HG03045 (cell line): ENCODE measurements around the gene KLRK1.
A peak's percentile ranks its signal among the peaks of the same experiment; 100 is the strongest.
"Not testable (repeated sequence)": the region's sequence is repeated elsewhere in the genome, so short reads cannot be mapped to it uniquely, and the experiment has no call there.

ENCODE experiments used
- ATAC-seq: cut with Tn5 transposase; IDR thresholded peaks from one replicate; pipeline ENCODE4 v1.9.1; 2021; ENCODE audit warnings: mild to moderate bottlenecking, moderate library complexity; ENCODE audit not compliant: unreplicated experiment

Gene KLRK1

DNA sequence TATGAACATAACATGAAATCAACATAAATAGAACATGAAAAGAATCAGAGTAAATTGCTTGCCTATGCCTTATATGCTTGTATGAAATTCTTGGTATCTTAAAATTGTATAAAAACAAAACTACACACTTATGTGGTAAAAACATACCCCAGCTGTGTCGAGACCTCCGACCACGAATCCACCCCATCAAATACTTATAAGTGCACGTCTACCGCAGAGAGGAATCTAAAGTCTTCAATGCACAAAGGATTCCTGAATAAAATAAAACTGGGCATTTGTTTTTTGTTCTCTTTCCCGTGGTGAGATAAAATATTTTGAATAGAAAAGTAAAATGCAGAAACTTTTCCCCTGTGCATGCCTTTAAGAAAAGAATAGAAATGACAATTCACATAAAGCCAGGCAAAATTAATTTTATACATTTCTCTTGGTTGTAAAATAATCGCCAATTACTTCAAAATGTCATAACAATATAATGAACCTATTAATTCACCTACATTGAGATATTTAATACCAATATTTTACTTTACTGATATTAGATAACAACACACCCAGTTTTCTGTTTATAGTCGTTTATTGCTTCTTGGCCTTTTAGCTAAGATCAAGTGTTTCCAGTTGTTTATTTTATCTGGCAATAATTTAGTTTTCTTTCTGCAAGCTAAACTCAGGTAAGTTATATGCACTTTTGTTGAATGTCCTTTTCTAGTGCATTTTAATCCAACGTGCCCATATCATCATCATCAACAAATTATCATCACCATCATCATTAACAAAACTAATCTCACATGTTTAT, 1.0 kb downstream of the KLRK1 start:
- no peak for ATAC-seq

DNA sequence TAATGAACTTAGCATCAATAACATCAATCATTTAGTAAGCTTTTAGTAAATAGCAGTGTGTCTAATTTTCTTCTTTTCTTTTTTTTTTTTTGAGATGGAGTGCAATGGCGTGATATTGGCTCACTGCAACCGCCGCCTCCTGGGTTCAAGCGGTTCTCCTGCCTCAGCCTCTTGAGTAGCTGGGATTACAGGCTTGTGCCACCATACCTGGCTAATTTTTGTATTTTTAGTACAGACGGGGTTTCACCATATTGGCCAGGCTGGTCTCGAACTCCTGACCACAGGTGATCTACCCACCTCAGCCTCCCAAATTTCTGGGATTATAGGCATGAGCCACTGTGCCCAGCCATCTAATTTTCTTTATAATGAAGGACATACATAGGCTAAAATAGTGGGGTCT, 2.3 kb downstream of the KLRK1 start:
- ATAC-seq, result not testable (repeated sequence)

DNA sequence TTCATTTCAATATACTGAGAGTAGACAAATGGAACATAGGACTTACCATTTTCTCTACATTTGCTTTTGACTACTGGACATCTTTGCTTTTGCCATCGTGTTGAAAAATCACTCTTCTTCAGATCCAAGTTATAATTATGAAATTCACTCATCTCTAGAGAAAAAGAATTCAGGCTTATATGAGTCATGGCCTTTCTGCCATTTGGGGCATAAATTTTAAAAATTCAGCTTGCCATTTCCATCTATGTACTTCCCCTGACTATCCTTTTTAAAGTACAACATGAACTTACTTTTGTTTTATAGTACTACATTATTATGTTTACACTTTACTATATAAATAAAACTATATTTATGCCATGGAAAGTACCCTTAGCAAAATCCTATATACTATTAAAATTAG, 3.0 kb downstream of the KLRK1 start:
- no peak for ATAC-seq

DNA sequence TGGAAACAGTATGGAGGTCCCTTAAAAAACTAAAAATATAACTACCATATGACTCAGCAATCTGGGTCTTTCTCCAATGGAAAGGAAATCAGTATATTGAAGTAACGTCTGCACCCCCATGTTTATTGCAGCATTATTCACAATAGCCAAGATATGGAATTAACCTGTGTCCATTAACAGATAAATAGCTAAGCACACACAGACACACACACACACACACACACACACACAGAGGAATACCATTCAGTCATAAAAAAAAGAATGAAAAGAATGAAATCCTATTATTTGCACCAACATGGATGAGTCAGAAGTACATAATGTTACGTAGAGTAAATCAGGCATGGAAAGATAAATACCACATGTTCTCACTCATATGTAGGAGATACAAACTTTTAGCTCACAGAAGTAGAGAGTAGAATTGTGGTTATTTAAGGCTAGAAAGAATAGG, 4.7 kb downstream of the KLRK1 start:
- ATAC-seq, result no peak

DNA sequence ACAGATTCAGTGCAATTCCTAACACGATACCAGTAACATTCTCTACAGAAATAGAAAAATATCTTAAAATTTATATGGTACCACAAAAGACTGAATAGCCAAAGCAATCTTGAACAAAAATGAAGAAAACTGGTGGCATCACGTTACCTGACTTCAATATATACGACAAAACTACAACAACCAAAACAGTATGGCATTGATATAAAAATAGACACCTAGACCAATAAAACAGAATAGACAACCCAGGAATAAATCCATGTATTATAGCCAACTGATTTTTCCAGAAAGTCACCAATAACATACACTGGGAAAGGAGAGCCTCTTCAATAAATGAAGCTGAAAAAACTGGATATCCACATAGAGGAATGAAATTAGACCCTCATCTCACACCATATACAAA, 5.7 kb downstream of the KLRK1 start:
- ATAC-seq, result no peak

DNA sequence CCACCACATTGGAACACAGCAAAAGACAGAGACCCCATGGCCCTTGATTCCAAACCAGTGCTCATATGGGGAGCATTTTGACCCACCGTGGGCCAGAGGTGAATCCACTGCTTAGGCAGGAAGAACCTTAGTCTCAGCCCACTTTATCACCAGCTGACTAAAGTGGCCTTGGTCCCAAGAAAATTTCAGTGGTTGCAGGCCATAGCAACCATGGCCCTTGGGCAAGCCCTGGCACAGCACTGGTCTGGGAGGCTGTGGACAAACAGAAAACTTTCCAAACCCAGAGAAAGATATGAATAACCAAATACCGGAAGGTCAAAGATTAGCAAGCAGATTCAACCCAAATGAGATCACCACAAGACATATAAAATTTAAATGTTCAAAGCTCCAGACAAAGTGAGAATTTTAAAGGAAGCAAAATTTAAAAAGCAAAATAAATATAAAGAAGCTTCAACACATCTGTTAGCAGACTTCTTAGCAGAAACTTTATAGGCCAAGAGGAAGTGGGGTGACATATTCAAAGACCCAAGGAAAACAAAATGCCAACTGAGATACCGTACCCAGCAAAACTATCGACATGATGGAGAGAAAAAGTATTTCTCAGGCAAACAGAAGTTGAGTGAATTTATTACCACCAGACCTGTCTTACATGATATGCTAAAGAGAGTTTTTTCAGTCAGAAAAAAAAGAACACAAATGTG, 7.8 kb downstream of the KLRK1 start:
- ATAC-seq, result no peak

DNA sequence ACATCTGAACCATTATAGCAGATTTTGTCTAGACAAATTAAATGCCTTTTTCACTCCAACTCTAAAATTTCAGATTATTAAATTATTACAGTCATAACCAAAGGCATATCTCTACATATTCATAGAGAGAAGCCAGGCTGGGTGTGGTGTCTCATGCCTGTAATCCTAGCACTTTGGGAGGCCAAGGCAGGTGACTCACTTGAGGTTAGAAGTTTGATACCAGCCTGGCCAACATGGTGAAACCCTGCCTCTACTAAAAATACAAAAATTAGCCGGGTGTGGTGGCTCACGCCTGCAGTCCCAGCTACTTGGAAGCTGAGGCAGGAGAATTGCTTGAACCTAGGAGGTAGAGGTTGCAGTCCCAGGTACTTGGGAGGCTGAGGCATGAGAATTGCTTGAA, 11.1 kb downstream of the KLRK1 start:
- not testable (repeated sequence) for ATAC-seq

GRCh38 chr12:10374624-10375018, 15.2 kb downstream of the KLRK1 start:
- ATAC-seq, result no peak

DNA sequence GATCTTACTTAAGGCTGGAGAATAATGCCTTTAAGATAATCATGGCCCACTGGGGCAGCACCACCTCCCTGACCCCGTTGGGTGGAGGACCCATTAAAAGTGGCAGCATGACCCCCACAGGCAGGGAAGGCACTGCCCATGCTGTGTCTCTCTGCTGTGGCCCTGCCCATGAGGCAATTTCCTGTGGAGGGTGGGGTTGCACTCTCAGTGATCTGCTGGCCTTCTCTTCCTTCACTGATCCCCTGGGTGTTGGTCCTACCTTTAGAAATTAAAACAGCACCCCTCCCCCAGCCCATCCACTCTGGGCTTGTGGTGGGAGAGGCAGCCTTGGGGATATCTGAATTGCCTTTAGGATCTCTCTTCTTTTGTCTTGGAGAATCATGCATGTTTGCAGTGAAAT, 17.3 kb downstream of the KLRK1 start:
- ATAC-seq, result no peak

DNA sequence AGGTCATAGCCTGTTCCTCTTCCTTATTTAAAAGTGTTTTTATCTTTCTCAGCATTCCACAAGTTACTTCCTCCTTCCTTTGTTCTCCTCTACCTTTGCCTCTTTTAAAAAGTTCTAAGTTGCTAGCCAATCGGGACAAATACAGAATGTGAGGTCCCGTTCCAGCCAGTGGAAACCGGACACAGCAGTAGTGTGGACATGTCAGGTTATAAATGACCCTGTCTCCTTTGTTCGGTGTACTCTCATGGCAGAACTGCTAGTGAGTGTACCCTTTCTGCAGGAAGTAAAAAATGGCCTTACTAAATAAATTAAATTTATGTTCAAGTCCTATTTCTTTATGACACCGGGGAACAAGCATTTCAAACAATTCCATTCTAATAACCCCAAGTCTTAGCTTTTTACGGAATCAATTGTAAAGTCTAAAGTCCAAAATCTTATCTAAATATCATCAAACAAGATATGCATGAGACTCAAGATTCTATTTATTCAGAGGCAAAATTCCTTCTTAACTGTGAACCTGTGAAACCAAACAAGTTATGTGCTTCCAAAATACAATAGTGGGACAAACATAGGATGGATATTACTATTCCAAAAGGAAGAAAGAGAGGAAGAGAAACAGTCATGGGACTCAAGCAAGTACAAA, 17.8 kb downstream of the KLRK1 start:
- not testable (repeated sequence) for ATAC-seq

DNA sequence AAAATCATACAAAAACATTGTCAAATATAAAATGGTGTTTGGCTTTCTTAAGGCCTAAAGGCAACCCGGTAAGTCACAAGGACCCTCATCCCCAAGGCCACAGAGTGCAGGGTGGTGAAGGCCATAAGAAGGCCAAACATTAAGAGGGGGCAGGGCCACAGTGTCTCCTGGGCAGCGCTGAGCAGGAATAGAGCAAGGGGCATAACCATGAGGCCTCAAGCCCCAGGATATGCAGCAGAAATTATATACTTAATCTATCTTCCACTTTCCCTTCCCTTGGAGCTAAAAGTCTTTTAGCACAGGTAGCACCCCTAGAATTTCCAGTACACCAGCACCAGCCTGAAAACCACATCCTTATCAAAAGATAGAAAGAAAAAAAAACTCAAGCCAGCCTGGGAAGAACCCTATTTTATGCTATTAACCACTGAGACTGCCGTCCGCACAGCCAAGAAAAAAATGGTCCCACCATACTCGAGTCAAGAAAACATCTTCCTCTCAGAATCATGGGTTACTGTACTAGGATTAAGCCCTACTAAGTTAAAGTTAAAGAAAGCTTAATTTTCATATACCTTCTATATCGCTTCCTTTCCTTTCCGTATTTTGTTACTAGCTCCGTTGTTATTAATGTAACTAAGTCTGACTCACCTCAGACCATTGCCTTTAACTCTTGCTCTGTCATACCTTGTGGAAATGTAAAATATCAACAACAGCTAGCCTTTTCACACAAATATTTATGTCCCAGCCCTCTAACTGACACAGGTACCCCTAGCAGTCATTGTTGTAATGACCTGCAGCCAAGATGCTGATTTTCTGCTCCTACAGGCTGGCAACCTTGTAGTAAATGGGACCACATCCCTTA, 20.1 kb downstream of the KLRK1 start:
- no peak for ATAC-seq

- ATAC-seq, result no peak
Measured at GRCh38 chr12:10368206-10369171, 21.4 kb downstream of the KLRK1 start.

DNA sequence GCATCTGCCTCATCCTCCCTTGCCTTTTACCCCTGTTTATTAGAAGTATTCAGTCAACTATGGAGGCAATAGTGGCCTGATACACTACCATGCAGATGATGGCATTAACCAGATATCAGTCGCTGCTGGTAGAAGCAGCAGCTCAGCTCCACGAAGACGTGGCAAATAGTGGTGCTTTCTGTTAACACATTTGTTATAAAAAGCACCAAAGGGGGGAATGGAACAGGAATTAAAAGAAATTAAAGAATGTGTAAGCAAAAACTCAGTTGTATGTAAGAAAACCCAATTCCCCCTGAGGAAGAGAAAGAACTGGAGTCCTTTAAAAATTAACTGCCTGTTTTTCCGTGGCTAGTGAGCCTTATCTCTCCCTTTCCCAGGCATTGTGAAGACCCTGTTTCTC, 22.1 kb downstream of the KLRK1 start:
- ATAC-seq, result not testable (repeated sequence)

- ATAC-seq, result no peak
Measured at GRCh38 chr12:10366875-10367274, 23.0 kb downstream of the KLRK1 start.

DNA sequence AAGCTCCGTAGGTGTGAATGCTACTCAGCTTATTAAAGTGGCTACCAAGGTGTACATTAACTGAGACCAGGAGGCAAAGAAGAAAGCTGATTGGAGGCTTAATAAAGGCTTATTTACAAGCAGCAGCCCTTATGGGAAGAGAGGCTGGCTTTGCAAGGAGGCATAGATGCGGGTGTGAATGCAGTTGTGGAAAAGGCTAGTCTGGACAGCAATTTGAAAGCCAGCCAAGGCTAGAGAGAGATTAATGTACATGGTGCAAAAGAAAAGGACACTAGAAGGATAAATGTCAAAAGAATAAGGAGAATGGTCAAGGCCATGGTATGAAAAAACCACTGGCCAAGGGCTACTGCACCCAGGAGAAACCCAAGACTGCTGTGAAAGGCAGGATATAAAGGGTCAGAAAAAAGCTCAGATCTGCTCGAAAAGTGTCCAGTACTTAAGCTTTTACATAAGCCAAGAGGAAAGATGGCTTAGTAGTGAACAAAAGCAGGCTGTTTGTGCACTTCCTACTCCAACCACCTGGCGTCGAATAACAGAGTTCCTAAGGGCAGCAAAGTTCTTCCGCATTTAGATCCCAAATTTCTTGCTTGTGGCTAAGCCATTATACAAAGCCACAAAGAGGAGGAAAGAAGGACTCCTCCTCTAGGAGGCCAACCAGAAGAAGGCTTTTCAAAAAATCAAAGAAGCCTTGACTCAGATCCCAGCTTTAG, 24.0 kb downstream of the KLRK1 start:
- no peak for ATAC-seq

DNA sequence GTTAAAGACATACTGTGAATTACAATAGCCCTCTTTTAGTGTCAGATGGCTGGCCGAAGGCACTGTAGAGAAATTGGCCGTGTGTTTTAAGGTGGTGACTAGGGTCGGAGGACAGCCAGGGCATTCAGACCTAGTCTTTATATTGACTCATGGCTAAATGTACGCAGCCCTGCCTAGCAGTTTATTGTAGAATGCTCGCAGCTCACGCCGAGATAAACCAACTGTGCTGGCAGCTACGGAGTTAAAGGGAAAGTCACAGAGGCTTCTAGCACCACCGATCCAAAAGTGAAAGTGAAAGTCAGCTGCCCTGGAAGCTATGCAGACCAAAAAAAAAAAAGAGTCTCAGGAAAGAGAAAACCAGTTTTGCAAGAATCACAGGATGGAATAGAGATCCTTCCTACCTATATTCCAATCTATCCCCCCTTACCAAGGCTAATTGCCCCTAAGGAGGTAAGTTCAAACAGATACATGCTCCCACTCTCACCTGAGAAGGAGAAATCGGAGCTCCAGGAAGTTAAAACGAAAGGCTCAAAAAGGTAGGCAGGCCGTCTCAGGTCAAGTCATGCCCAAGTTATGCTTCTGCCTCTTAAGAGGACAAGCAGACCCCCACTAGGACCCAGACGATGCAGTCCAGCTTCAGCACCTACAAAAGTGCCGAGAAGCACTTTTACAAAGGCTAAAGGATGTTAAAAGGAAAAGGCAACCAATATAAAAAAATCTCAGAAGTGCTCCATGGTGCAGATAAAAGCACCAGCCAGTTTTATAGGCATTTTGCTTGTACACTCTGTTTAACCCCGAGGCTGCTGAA, 24.8 kb downstream of the KLRK1 start:
- ATAC-seq, result peak; percentile 58

- ATAC-seq, result peak; percentile 72
Measured at GRCh38 chr12:10363914-10364814, 25.7 kb downstream of the KLRK1 start.

DNA sequence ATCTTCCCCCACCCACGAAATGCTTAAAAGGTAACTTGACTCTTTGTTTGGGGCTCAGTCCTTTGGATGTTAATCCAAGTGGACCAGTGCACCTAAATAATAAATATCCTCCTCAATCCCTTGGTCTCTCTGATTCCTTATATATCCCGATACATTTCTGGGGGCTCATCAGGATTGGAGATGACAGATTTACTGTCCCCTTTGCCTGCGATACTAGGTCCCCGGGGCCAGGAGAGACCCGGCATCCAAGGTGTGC, 26.3 kb downstream of the KLRK1 start:
- ATAC-seq, result no peak
